ENCODE measurements around the gene HEY2.
"Not testable (repeated sequence)": the region's sequence is repeated elsewhere in the genome, so short reads cannot be mapped to it uniquely, and the experiment has no call there.

Gene HEY2

DNA sequence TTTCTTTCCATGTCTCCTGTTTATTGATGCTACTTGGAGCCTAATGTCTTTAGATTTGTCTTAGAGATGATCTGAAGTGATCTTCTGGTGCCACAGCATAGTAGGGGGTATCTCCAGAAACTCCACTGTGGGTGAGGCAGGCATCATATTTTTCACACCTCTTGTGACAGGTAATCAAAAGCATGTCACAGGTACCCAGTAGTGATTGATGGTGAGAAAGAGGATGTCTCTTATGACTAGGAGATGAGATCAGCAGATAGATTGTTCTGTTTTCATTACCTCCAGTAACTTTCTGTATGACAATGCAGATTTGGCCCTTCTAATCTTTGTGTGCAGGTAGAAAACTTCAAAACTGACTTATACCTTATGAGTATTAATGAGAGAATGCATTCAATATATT, 54.8 kb downstream of the HEY2 start:
- no peak overlapping the region for H3K4me3 ChIP-seq (ENCODE audit: low read depth, low read length)
- TF ChIP-seq, protein P1, sequence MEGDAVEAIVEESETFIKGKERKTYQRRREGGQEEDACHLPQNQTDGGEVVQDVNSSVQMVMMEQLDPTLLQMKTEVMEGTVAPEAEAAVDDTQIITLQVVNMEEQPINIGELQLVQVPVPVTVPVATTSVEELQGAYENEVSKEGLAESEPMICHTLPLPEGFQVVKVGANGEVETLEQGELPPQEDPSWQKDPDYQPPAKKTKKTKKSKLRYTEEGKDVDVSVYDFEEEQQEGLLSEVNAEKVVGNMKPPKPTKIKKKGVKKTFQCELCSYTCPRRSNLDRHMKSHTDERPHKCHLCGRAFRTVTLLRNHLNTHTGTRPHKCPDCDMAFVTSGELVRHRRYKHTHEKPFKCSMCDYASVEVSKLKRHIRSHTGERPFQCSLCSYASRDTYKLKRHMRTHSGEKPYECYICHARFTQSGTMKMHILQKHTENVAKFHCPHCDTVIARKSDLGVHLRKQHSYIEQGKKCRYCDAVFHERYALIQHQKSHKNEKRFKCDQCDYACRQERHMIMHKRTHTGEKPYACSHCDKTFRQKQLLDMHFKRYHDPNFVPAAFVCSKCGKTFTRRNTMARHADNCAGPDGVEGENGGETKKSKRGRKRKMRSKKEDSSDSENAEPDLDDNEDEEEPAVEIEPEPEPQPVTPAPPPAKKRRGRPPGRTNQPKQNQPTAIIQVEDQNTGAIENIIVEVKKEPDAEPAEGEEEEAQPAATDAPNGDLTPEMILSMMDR (IDR thresholded peaks at IDR 0.05; ENCODE audit: borderline replicate concordance, insufficient read depth, low read depth, low read length) = no peak

DNA sequence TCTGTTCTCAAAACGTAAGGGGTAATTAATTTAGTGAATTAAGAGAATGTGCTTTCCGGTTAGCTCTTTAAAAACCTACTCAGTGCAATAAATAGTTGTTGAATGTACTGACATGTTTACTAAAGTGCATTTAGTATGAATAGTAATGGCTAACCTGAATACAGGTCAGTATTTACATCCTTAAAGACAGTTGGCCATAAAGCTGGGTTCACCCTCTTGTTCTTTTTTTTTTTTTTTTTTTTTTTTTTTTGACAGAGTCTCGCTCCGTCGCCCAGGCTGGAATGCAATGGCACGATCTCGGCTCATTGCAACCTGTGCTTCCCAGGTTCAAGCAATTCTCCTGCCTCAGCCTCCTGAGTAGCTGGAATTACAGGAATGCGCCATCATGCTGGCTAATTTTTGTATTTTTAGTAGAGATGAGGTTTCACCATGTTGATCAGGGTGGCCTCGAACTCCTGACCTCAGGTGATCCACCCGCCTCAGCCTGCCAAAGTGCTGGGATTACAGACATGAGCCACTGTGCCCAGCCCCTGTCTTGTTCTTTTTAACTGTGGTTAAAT, 55.5 kb downstream of the HEY2 start:
- not testable (repeated sequence) for H3K4me3 ChIP-seq (ENCODE audit: low read depth, low read length)

DNA sequence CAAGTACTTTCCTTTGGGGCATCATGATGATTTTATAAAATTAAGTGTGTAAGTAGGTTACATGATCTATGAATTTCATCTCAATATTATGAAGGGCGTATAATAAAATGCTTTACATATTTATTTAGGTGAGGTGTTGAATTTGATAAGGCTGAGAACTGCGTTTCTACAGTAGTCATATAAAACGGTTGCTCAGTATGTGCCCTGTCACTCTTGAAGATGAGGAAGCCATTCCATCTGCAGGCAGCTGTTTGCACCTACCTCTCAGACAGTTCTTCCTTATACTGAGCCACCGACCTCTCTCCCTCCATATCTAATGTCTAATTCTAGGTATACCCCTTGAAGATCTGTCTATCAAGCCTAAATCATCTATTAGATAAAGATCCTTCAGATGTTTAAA, 57.4 kb downstream of the HEY2 start:
- TF ChIP-seq, protein P1 (IDR thresholded peaks at IDR 0.05; ENCODE audit: borderline replicate concordance, insufficient read depth, low read depth, low read length) = no peak
- H3K4me3 ChIP-seq (ENCODE audit: low read depth, low read length) = no peak overlapping the region

DNA sequence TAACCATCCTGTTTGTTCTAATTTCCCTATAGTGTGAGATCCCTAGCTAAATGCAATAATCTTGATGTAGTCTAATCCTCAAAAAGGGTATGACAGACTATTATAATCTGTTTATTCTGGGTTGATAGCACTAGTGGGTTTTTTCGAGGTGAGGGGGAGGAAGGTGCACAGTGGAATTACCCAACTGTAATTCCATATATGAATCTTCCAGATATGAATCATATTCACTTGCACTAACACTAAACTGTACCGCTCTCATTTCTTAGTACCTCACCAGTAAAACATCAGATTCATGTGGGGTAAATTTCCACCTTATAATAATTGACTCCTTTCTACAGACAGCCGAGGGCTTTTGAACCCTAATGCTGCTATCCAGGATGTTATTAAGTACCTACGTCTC, 57.9 kb downstream of the HEY2 start:
- TF ChIP-seq, protein P1 (IDR thresholded peaks at IDR 0.05; ENCODE audit: borderline replicate concordance, insufficient read depth, low read depth, low read length) = no peak

DNA sequence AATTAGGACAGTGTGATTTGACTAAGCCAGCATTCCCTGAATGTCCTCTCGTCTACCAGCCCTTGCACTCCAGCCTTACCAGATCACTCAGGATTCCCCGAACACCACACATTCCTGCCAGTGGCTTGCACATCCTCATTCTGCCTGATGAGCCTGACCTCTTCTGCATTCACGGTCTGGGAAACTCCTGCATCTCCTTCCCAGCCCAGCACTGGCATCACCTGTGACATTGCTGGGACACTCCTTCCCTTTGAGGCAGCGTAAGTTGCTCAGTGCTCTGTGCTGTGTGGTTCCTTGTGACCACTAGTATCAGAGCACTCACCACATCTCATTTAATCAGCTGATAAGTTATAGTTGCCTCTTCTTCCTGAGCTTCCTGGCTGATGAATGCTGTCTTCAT, 58.6 kb downstream of the HEY2 start:
- TF ChIP-seq, protein P1 (IDR thresholded peaks at IDR 0.05; ENCODE audit: borderline replicate concordance, insufficient read depth, low read depth, low read length) = no peak
- H3K4me3 ChIP-seq (ENCODE audit: low read depth, low read length) = no peak overlapping the region

More for the DNA sequence above, 57.9 kb downstream of the HEY2 start:
- H3K4me3 ChIP-seq (ENCODE audit: low read depth, low read length) = no peak overlapping the region

DNA sequence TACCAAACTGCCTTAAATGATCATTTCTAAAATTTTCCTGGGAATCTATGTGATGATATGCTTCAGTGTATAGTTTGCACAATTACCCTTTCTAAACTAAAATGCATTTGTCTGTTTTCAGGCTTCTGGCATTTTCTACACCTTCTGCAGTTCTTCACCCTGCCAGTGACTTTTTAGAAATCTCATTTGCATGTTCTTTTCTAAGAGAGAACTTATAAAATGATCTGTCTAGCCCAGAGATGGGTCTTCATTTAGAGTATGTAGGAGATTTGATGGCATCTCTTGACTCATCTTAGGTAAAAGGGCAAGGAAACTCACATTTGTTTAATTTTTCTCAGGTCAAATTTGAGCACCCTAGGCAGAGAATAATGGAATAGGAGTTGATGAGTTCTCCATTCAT, 59.2 kb downstream of the HEY2 start:
- H3K4me3 ChIP-seq (ENCODE audit: low read depth, low read length) = no peak overlapping the region
- TF ChIP-seq, protein P1 (IDR thresholded peaks at IDR 0.05; ENCODE audit: borderline replicate concordance, insufficient read depth, low read depth, low read length) = no peak

DNA sequence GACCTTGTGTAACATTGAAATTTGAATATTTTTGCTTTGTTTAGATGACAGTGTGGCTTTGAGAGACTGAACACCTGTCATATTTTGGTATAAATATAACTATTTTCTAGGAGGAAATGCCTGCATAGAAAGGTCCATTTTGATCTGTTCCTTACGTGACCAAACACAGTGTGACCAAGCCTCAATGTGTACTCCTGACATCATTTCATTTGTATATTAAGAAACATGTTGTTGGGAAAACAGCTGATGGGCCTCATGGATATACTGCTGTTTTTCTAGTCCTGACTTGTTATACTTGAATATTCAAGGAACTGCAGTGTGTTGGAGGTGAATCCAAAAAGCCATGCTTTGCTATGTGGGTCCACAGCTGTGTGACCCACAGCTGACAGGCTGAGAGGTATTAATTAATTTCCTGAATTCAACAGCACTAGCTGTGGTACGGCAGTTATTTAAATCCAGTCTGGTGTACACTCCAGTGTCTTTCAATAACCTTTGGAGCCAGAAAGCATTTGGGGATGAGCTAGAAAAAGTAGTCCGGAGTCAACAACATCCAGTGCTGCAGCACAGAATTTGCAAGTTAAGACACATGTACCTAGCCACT, 60.2 kb downstream of the HEY2 start:
- TF ChIP-seq, protein P1 (IDR thresholded peaks at IDR 0.05; ENCODE audit: borderline replicate concordance, insufficient read depth, low read depth, low read length) = no peak
- H3K4me3 ChIP-seq (ENCODE audit: low read depth, low read length) = no peak overlapping the region
